GM19193 (cell line): ENCODE measurements around the gene PRSS50.

Source experiments
- POLR2A ChIP-seq: IDR thresholded peaks from 4 replicates; pipeline ENCODE4 v1.6.1; 2011; ENCODE audit not compliant: insufficient read depth, insufficient read length; ENCODE audit errors: extremely low read depth

Gene PRSS50

GRCh38 chr3:46713050-46713897 lies 4.4 kb downstream of the PRSS50 start:
- no peak for TF ChIP-seq POLR2A

DNA sequence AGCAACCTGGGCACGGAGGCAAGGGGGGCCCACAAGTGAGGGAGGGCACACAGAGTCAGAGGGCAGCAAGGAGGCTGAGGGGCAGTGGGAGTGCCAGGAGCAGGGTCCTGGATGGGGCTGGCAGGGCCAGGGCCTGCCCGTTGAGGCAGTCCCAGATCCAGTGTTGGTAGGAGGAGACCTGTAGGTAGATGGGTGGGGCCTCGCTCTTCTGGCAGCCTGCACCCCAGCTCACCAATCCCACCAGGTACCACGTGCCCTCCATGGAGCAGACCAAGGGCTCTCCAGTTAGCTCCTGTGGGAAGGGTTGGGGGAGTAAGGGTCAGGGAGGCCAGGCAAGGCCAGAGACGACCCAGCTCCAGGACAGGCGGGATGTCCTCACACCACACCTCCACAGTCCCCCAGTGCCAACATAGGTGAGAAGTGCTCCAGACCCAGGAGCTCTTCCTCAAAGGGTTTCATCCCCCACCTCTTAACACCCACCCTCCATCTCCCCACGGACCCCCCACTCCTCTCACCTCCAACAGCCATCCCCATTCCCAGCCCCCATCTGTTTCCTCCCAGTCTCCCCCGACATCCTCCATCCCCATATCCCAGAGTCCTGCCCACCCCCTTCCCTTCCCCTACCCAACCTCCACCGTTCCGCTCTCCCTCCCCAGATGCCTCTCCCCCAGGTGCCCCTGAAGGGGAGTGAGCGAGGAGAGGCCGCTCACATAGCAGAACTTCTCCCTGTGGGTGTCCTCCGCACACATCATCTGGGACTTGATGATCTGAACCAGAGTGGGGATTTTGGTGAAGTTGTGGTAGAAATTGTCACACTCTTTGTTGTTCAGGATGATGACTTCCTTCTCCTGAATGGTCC lies 5.2 kb downstream of the PRSS50 start:
- TF ChIP-seq POLR2A: no peak

DNA sequence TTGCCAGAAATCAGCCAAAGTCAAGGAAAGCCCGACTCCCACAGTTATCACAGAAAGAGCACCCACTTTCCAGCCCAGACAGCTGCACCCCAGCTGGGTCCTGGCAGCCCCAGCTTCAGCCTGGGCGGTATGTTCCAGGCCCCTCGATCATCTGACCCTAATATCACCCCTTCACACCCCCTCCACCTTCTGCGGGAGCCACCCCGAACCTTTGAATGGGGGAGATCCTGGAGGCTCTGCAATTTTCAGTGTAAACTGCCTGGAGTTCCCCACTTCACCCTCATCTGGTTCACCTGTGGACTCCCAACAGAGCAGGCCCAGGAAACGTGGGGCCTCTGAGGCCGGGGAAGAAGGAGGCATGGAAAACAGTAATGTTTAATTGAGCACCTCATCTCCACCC lies 5.9 kb downstream of the PRSS50 start:
- no peak for TF ChIP-seq POLR2A

DNA sequence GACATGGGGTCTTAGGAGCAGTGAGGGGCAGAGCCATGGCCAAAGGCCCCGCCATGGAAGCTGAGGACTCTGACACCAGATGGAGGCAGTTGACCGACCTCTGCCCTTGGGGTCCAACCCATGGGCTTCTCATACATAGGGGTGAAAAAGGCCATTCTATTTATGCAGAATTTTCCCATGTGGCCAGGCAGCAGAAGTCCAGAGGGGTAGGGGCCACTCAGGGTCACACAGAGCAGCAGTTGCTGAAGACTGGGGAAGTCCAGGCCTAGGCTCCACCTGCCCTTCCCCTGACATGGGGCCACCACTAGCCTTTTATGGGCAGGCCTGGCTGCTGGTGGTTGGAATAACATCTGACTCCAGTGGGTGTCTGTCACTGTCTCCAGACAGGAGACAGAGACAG lies 6.4 kb downstream of the PRSS50 start:
- TF ChIP-seq POLR2A: no peak

GRCh38 chr3:46710671-46711295 lies 6.9 kb downstream of the PRSS50 start:
- no peak for TF ChIP-seq POLR2A

GRCh38 chr3:46710229-46710628 lies 7.4 kb downstream of the PRSS50 start:
- no peak for TF ChIP-seq POLR2A

GRCh38 chr3:46709721-46710120 lies 7.9 kb downstream of the PRSS50 start:
- TF ChIP-seq POLR2A: no peak

GRCh38 chr3:46709157-46709654 lies 8.5 kb downstream of the PRSS50 start:
- TF ChIP-seq POLR2A: no peak

GRCh38 chr3:46708401-46709156 lies 9.1 kb downstream of the PRSS50 start:
- TF ChIP-seq POLR2A: no peak

DNA sequence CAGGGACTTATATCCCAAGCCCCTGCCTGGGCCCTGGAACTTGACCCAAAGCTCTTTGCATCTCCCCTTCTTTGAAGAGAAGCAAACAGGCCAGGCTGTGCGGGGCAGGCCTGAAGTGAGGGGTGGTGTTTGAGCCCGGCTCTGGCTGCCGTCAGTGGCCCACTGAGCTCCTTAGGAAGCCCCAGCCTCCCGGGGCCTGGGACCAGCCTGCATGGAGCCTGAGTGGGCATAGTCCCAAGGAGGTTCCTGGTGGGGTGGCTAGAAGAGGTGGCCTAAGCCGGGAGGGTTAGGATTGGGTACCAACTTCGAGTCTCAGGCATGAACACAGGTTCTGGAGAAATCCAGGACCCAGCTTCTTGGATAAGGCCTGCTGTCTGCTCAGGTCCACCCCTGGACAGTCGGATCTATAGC lies 10.1 kb downstream of the PRSS50 start:
- no peak for TF ChIP-seq POLR2A

DNA sequence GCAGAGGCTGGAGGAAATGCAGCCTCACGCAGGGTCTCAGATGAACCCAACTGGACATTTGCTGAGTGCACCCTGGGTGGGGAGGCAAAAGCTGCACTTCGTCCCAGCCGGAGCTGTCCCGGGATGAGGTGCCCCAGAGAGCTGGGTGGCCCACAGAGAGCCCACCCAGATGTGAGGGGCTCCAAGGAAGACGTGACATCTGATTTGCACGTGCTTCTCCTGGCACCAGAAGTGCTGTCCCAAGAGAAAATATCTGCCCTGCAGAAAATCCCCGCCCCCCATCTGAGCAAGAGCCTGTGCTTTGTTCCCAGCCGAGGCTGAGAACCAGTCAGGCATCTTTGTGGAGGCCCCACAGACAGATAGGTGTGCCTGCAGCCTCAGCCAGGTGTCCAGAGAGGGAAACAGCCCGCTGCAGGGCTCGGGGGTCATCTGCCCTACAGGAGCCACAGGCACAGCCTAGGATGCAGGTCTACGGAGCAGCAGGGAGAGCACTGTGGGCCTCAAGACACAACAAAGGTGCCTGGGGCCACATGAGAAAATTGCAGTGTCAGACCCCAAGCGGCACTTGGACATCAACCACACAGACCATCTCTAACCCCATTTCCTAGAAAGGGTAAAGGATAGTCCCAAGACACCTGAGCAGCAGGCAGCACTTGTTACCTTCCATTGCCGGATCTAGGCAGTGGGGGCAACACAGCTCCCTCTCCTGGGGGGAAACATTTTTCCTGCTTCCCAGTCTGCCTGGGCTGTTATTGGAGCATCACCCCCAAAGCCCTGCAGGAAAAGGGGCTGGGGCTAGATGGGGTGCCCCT lies 10.7 kb downstream of the PRSS50 start:
- no peak for TF ChIP-seq POLR2A

GRCh38 chr3:46705751-46706552 lies 11.7 kb downstream of the PRSS50 start:
- TF ChIP-seq POLR2A: no peak

GRCh38 chr3:46705022-46705530 lies 12.6 kb downstream of the PRSS50 start:
- TF ChIP-seq POLR2A: no peak
